CD4-positive, alpha-beta T cell (primary cell): ENCODE data around the gene C9orf152. TPM values are rescaled to one million over a fixed set of nuclear protein-coding genes. Genes with fewer than 3 reads are reported as not detected.

ENCODE experiments used
- ATAC-seq: fragments of 200-7000 bp; cut with Tn5 transposase; one replicate; pipeline ENCODE4 v1.10.0; 2022; ENCODE audit warnings: mild to moderate bottlenecking; ENCODE audit not compliant: poor library complexity
- CTCF ChIA-PET: fragments of 350-600 bp; sonication (Branson Sonifier 250); formaldehyde crosslinking; loops from one replicate; lab custom pipeline; 2021; ENCODE audit warnings: antibody characterized with exemption, inconsistent platforms; lab: Charles Lee
- POLR2A ChIA-PET: fragments of 350-600 bp; sonication (Branson Sonifier 250); formaldehyde crosslinking; loops from one replicate; lab custom pipeline; 2021; ENCODE audit warnings: antibody characterized with exemption, inconsistent platforms; lab: Charles Lee
- DNase-seq, 14 experiments: peaks; one replicate each; pipeline ENCODE4 v3.0.0-alpha.2; 2013 to 2020; ENCODE audit warnings: mixed read lengths in 2 of 14
- H3K27ac ChIP-seq, 2 donors: one replicate each; pipeline versions ENCODE4 v1.5.1 to v1.7.0; 2013; ENCODE audit warnings: low read length in 2 of 2, low read depth in 1 of 2, mild to moderate bottlenecking in 1 of 2
- H3K27me3 ChIP-seq, 2 experiments: 1 replicate in 1 of 2; 2 replicates in 1 of 2; pipeline versions ENCODE4 v1.6.1 to v1.7.0; 2013; ENCODE audit warnings: low read length in 2 of 2, control low read depth in 1 of 2, mild to moderate bottlenecking in 1 of 2, moderate library complexity in 1 of 2; ENCODE audit not compliant: insufficient read depth in 2 of 2, control insufficient read depth in 1 of 2
- H3K36me3 ChIP-seq: one replicate; pipeline ENCODE4 v1.6.1; 2013; ENCODE audit warnings: low read length, control low read depth; ENCODE audit not compliant: insufficient read depth
- H3K4me1 ChIP-seq: one replicate; pipeline ENCODE4 v1.6.1; 2013; ENCODE audit warnings: low read length, control low read depth; ENCODE audit not compliant: insufficient read depth
- H3K4me3 ChIP-seq: one replicate; pipeline ENCODE4 v1.5.1; 2013; ENCODE audit warnings: mild to moderate bottlenecking, low read length, moderate library complexity
- H3K9me3 ChIP-seq, 2 experiments: 1 replicate in 1 of 2; 2 replicates in 1 of 2; pipeline versions ENCODE4 v1.6.1 to v1.7.0; 2013; ENCODE audit warnings: low read length in 2 of 2, mild to moderate bottlenecking in 2 of 2, control low read depth in 1 of 2, moderate library complexity in 1 of 2; ENCODE audit not compliant: control insufficient read depth in 1 of 2, insufficient read depth in 1 of 2
- H3K27ac Mint-ChIP-seq: one replicate; pipeline ENCODE4 v1.8.0; 2020; ENCODE audit warnings: mixed read lengths
- H3K27me3 Mint-ChIP-seq: one replicate; pipeline ENCODE4 v1.8.0; 2021; ENCODE audit warnings: mixed read lengths
- H3K36me3 Mint-ChIP-seq: one replicate; pipeline ENCODE4 v1.8.0; 2021; ENCODE audit warnings: low read depth, mixed read lengths
- H3K4me1 Mint-ChIP-seq: one replicate; pipeline ENCODE4 v1.8.0; 2021; ENCODE audit warnings: low read depth, mixed read lengths
- H3K4me3 Mint-ChIP-seq: one replicate; pipeline ENCODE4 v1.8.0; 2020; ENCODE audit warnings: mild to moderate bottlenecking, mixed read lengths
- H3K9me3 Mint-ChIP-seq: one replicate; pipeline ENCODE4 v1.8.0; 2020; ENCODE audit warnings: mixed read lengths
- intact Hi-C, 2 experiments: fragments of 100-400 bp; cut with DNase I in 1 of 2; cut with micrococcal nuclease in 1 of 2; formaldehyde crosslinking; loops; one replicate each; pipeline versions ENCODE4 v1.15.1 to v1.9.0; 2023 to 2025; cut with DNase I, micrococcal nuclease
- total RNA-seq, 174 experiments: library from RNA in 2 of 174; stranded (reverse) in 2 of 174; gene quantifications; one replicate each; pipeline ENCODE4 v1.2.3 and lab custom pipeline; 2021 to 2026
- TF ChIP-seq, protein P1 (sequence below): fragments of 200-600 bp; IDR thresholded peaks from one replicate; pipeline ENCODE4 v1.8.0; 2022; ENCODE audit warnings: antibody characterized with exemption, mild to moderate bottlenecking

The C9orf152 gene
- total RNA-seq, 2 experiments from 2014 or later, result not detected

DNA sequence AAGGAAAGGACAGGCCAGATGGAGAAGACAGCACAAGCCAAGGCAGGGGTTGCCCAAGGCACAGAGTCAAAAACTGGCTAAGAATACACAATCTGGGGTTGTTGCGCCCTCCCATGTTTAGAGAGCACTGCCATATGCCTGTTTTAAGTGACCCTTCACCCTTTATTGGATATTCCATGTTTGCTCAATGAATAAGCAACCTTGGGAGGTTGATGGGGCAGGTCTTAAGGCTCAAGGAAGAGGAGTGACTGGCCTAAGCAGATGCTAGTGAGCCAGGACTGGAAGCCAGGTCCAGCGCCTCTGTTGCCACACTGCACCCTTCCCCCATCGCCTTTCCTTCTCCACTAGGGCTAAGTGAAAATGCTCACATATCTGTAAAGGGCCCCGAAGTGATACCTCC, 41.6 kb upstream of the C9orf152 start:
- no peak for ATAC-seq

GRCh38 chr9:110248361-110248760, 40.4 kb upstream of the C9orf152 start:
- Mint-ChIP-seq H3K27ac (no peak overlapping the region), H3K27me3 (no peaks in the 10 kb centered on the region), H3K4me3 (no peak overlapping the region), H3K4me1 (peaks cover 12% of the 10 kb centered on the region), H3K36me3 (peaks cover 59% of the 10 kb centered on the region), H3K9me3 (no peaks in the 10 kb centered on the region)
- Histone ChIP-seq H3K4me3 (no peak overlapping the region), H3K9me3 (no peaks in the 10 kb centered on the region), H3K27me3 (no peaks in the 10 kb centered on the region), H3K4me1 (peaks cover 3% of the 10 kb centered on the region), H3K36me3 (peaks cover 46% of the 10 kb centered on the region), H3K27ac (no peak overlapping the region)
- POLR2A ChIA-PET, result no interaction called here
- intact Hi-C loops, result no loop called here
- DNase-seq (no peak), ATAC-seq (no peak)
- TF ChIP-seq, protein P1, sequence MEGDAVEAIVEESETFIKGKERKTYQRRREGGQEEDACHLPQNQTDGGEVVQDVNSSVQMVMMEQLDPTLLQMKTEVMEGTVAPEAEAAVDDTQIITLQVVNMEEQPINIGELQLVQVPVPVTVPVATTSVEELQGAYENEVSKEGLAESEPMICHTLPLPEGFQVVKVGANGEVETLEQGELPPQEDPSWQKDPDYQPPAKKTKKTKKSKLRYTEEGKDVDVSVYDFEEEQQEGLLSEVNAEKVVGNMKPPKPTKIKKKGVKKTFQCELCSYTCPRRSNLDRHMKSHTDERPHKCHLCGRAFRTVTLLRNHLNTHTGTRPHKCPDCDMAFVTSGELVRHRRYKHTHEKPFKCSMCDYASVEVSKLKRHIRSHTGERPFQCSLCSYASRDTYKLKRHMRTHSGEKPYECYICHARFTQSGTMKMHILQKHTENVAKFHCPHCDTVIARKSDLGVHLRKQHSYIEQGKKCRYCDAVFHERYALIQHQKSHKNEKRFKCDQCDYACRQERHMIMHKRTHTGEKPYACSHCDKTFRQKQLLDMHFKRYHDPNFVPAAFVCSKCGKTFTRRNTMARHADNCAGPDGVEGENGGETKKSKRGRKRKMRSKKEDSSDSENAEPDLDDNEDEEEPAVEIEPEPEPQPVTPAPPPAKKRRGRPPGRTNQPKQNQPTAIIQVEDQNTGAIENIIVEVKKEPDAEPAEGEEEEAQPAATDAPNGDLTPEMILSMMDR, result no peak
- CTCF ChIA-PET, result no interaction called here

More for the DNA sequence above, 41.6 kb upstream of the C9orf152 start:
- no peak overlapping the region for H3K27ac Mint-ChIP-seq
- DNase-seq, result no peak
- no peak overlapping the region for H3K4me3 Mint-ChIP-seq
- Histone ChIP-seq H3K36me3 (peaks cover 35% of the 10 kb centered on the region), H3K4me1 (peaks cover 8% of the 10 kb centered on the region), H3K4me3 (no peak overlapping the region), H3K27me3 (no peaks in the 10 kb centered on the region), H3K27ac (no peak overlapping the region), H3K9me3 (no peaks in the 10 kb centered on the region)
- TF ChIP-seq, protein P1, result no peak
- POLR2A ChIA-PET, result no interaction called here
- CTCF ChIA-PET, result no interaction called here
- H3K4me1 Mint-ChIP-seq, result peaks cover 23% of the 10 kb centered on the region
- H3K36me3 Mint-ChIP-seq, result peaks cover 49% of the 10 kb centered on the region
- no peaks in the 10 kb centered on the region for H3K27me3 Mint-ChIP-seq
- intact Hi-C loops, result loop anchor here in 1 of 2 experiments (10.0 kb wide), 1 partner anchor 1315 kb away; the partner anchor contains the start of genes ABITRAM and ELP1
- H3K9me3 Mint-ChIP-seq, result no peaks in the 10 kb centered on the region

DNA sequence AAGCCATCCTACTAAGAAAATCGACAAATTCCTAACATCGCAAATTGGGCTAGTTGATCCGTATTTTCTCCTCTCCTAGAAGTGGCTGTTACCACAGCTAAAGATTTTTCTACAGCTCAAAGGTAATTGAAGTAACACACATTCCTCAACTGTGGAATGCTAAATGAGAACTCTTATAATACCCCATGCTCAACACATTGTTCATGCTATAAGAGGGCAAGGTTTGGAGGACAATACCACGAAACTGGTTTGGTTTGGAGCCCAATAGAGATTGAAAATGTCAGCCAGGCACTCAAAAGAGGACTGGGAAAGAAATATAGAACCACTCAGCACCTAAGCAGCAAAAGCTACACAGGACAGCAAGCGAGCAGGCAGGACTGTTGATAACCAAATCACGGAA, 38.3 kb upstream of the C9orf152 start:
- no peak for ATAC-seq
- no peaks in the 10 kb centered on the region for H3K4me1 ChIP-seq
- no peak for DNase-seq
- no peaks in the 10 kb centered on the region for H3K9me3 ChIP-seq
- intact Hi-C loops, result no loop called here
- H3K27me3 Mint-ChIP-seq, result no peaks in the 10 kb centered on the region
- H3K27ac Mint-ChIP-seq, result no peak overlapping the region
- POLR2A ChIA-PET, result interaction anchor here (1.2 kb wide), 1 partner anchor 10 kb away, joined by 4 read pairs; the partner anchor contains the start of gene TXN
- H3K36me3 Mint-ChIP-seq, result peaks cover 65% of the 10 kb centered on the region
- H3K36me3 ChIP-seq, result peaks cover 53% of the 10 kb centered on the region
- no peaks in the 10 kb centered on the region for H3K27me3 ChIP-seq
- H3K4me1 Mint-ChIP-seq, result no peaks in the 10 kb centered on the region
- no peaks in the 10 kb centered on the region for H3K9me3 Mint-ChIP-seq
- no peak overlapping the region for H3K4me3 Mint-ChIP-seq
- CTCF ChIA-PET, result no interaction called here
- TF ChIP-seq, protein P1, result no peak
- H3K4me3 ChIP-seq, result no peak overlapping the region
- no peak overlapping the region for H3K27ac ChIP-seq
